HG03280 (cell line): ENCODE measurements around the gene BAG5.

ENCODE experiments used
- ATAC-seq: cut with Tn5 transposase; IDR thresholded peaks from one replicate; pipeline ENCODE4 v1.9.1; 2021; ENCODE audit warnings: mild to moderate bottlenecking, moderate library complexity; ENCODE audit not compliant: unreplicated experiment

BAG5 gene

DNA sequence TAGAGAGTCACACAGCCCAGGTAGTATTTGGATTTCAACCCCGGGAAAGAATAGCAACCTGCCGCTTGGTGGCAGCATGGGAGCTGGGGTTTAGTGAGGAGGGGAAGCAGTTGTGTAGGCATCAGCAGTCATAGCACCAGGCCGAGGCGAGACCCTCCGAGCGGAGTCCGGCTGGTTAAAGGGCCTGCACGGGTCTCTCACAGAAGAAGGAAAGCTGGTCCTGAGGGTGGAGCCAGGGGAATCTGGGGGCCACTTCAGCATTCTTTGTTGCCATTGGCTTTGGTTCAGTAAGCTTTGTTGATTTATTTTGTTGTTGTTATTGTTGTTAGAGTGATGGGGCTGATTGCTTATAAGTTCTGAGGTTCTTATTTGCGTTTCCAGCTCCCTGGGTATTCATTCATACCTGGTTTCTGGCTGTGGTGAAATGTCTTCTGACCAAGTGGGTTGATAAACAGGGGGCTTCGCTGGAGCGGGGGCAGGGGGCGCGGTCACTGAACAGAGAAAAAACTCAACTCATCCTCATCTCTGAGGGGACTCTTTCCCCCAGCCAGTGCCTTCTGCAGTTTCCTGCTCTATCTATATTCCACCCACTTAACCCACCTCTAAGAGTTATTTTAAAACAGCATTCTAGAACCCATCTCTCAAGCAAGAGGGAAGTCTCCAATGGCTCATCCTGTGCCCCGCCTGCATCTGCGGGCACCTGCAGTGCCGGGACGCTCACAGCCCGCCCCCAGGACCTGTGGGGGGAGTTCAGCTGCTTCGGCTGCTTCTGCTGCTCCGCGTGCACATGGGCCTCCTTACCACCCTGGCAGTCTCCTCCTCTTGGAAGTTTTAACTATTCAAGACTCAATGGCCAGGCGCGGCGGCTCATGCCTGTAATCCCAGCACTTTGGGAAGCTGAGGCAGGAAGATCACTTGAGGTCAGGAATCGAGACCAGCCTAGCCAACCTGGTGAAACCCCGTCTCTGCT lies 51.4 kb downstream of the BAG5 start:
- no peak for ATAC-seq

DNA sequence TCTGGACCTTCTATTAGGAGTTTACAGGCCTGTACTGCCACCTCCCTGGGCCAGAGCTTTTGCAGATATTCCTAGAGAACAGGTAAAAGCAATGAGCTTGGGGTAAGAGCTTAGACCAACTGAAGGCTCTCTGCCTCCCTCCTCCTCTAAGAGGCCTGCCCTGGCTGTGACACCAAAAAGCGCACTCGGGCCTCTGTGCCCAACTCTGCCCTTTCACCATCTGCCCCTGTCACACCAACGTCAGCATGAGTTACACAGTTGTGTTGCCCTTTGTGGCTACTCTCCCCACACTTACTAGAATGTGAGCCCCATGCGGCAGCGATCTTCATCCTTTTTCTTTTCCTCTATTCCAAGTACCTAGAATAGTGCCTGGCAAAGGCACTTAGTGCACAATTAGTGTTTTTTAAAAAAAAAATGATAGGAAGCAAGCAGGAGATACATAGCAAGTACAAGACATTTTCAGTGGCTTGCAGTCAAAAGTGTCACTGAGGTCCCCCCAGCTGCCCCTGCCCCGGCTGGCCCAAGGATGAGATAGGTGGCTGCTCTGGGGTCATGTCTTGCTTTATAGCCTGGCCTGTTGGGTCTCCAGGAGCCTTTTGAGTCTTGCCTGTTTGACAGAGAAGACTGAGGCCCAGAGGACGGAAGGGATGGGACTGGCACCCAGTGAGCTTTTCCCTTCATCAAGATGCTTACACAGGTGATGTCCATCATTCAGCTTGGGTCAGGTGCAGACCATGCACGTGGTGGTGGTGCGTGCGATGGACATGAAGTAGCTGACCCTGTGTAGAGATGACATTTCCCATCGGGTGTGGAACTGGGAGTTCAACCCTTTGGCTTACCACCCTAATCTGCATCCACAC lies 52.4 kb downstream of the BAG5 start:
- no peak for ATAC-seq

GRCh38 chr14:103508521-103509329 lies 53.7 kb downstream of the BAG5 start:
- no peak for ATAC-seq

DNA sequence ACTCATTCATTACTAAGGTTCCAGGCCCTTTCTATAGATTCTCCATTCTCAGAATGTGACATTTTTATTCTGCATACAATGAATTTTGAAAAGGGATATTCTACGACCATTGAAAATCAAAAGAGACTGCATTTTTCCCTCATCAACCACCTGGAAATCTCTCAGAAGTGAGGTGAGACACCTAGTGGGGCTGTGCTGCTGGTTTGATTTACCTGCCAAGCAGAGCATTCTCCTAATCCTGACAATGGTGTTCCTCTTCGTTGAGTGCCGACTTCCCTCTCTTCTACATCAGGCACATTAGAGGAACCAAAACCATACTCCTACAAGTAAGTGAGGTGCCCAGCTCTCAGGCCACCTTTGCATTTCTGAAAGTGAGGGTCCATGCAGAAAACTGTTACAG lies 54.7 kb downstream of the BAG5 start:
- no peak for ATAC-seq
